HepG2 (cell line): Measurements from ENCODE around the gene CRYBA2. TPM values are rescaled to one million over a fixed set of nuclear protein-coding genes. Genes with fewer than 3 reads are reported as not detected.
A peak's percentile ranks its signal among the peaks of the same experiment; 100 is the strongest.

Experiments
- ATF3 ChIP-seq: sonication (generic); formaldehyde crosslinking; IDR thresholded peaks from 2 replicates; pipeline ENCODE4 v1.4.0; 2020; ENCODE audit warnings: missing genetic modification reagents
- ESRRA ChIP-seq: sonication (generic); formaldehyde crosslinking; IDR thresholded peaks from 2 replicates; pipeline ENCODE4 v1.5.1; 2020; ENCODE audit warnings: mild to moderate bottlenecking, low read depth, missing genetic modification reagents
- HNF1B ChIP-seq: sonication (generic); formaldehyde crosslinking; IDR thresholded peaks from 2 replicates; pipeline ENCODE4 v1.5.1; 2020; ENCODE audit warnings: mild to moderate bottlenecking, moderate library complexity, missing genetic modification reagents
- HNRNPH1 ChIP-seq: fragments of 200-400 bp; formaldehyde crosslinking; optimal IDR thresholded peaks from 2 replicates; pipeline ENCODE3; 2017; ENCODE audit warnings: mild to moderate bottlenecking, low read depth, low read length
- NFYB ChIP-seq: sonication (generic); formaldehyde crosslinking; IDR thresholded peaks from 2 replicates; pipeline ENCODE4 v1.4.0; 2020; ENCODE audit warnings: missing genetic modification reagents
- ZBTB10 ChIP-seq: sonication (generic); formaldehyde crosslinking; IDR thresholded peaks from 2 replicates; pipeline ENCODE4 v1.4.0; 2020; ENCODE audit warnings: missing genetic modification reagents, borderline replicate concordance
- ZBTB40 ChIP-seq, 2 experiments: fragments of 450-650 bp in 1 of 2; sonication (generic) in 1 of 2; formaldehyde crosslinking in 1 of 2; IDR thresholded peaks; 2 replicates each; pipeline versions ENCODE4 v1.6.1 to v1.8.0; 2016 to 2022; ENCODE audit warnings: antibody characterized with exemption in 1 of 2, mild to moderate bottlenecking in 1 of 2, missing genetic modification reagents in 1 of 2
- ZFP1 ChIP-seq: IDR thresholded peaks from 2 replicates; pipeline ENCODE4 v1.6.1; 2016
- ZFP37 ChIP-seq: sonication (generic); formaldehyde crosslinking; IDR thresholded peaks from 2 replicates; pipeline ENCODE4 v1.4.0; 2020; ENCODE audit warnings: missing genetic modification reagents, borderline replicate concordance
- ZNF281 ChIP-seq: sonication (generic); formaldehyde crosslinking; IDR thresholded peaks from 2 replicates; pipeline ENCODE4 v1.4.0; 2020; ENCODE audit warnings: missing genetic modification reagents, borderline replicate concordance
- ZNF331 ChIP-seq: sonication (generic); formaldehyde crosslinking; IDR thresholded peaks from 2 replicates; pipeline ENCODE4 v1.4.0; 2020; ENCODE audit warnings: missing genetic modification reagents
- polyA plus RNA-seq, 8 experiments: library from polyadenylated mRNA; depleted of rRNA in 3 of 8; stranded (reverse) in 7 of 8; unstranded in 1 of 8; fragments of >200 nt; fragmentation: Illumina TruSeq in 4 of 8; extraction: Trizol in 4 of 8; gene quantifications; 2 replicates each; pipeline versions ENCODE4 v1.2.1 to v1.2.3, GENCODE V29; 2011 to 2016; ENCODE audit warnings: low read depth in 4 of 8, missing spikeins in 1 of 8, mixed read lengths in 1 of 8; ENCODE audit not compliant: insufficient read depth in 1 of 8
- total RNA-seq, 5 experiments: library from RNA; depleted of rRNA; stranded (reverse); fragments of >200 nt; fragmentation: Illumina TruSeq; extraction: Trizol; gene quantifications; 2 replicates each; pipeline ENCODE4 v1.2.3, GENCODE V29; 2016; ENCODE audit warnings: low read depth in 1 of 5

The CRYBA2 gene
- total and polyA plus RNA-seq, 2 of the 13 experiments (the other 11 are each of a cell fraction or from before 2014, with no cell fraction given): not detected

- TF ChIP-seq ZNF281 (no peak), ZBTB40 (IDR thresholded peaks at IDR 0.05) (no peak), ZBTB40 (CRISPR knock-in tag; IDR thresholded peaks at IDR 0.05) (no peak), ATF3 (no peak), ZFP37 (CRISPR knock-in tag) (no peak), ZFP1 (CRISPR knock-in tag) (0 out of 2 replicates have a peak, but pooled peaks have one; percentile 46), NFYB (CRISPR knock-in tag) (no peak), ZNF331 (peak; percentile 33; the same call in 1 of the 2 replicates), HNF1B (no peak), ZBTB10 (CRISPR knock-in tag) (no peak), HNRNPH1 (no peak), ESRRA (CRISPR knock-in tag) (no peak)
These were observed 36.6 kb upstream of the CRYBA2 start (continued) for GRCh38 chr2:219029829-219030165.
